Measurements from ENCODE around the gene UBE2L5. TPM values are rescaled to one million over a fixed set of nuclear protein-coding genes. Genes with fewer than 3 reads are reported as not detected.

The UBE2L5 gene
- total and polyA plus RNA-seq, 7 experiments from 2014 or later, result 0.14 TPM; not detected in 6

- ChIA-PET CTCF (interaction anchor here (0.6 to 5.8 kb wide), 3 partner anchors 19 to 263 kb away, joined by 3 to 56 read pairs (median 4); no protein-coding TSS in a partner anchor), POLR2A (interaction anchor here (1.0 to 10.4 kb wide), 6 partner anchors 10 to 224 kb away, joined by 3 to 281 read pairs (median 4); partner anchors contain the start of gene HMGB1)
- ATAC-seq, result no peak
- H3K27ac ChIP-seq (ENCODE audit: low read depth, low read length), result no peak overlapping the region
- peak overlapping the region; percentile 38 to 95 (median 87) for H3K27ac Mint-ChIP-seq
- no peaks in the 10 kb centered on the region for H3K9me3 ChIP-seq (ENCODE audit: control insufficient read depth in 2 of 3, low read length in 3 of 3)
- H3K36me3 Mint-ChIP-seq, result peaks cover 0 to 2% (median 0%) of the 10 kb centered on the region in 5 donors
- H3K4me3 Mint-ChIP-seq, result peak overlapping the region in 4 of 10 donors; percentile 5 to 15 (median 8)
- H3K4me3 ChIP-seq (ENCODE audit: low read length), result no peak overlapping the region
- no peak for DNase-seq
- H3K9me3 Mint-ChIP-seq, result peaks cover 0 to 1% (median 0%) of the 10 kb centered on the region in 11 donors
- no peaks in the 10 kb centered on the region for H3K27me3 Mint-ChIP-seq
- intact Hi-C loops (cut with micrococcal nuclease), result loop anchor here in 1 of 2 donors (10.0 kb wide), 1 partner anchor 772 kb away; the partner anchor contains the start of gene HSPH1
- no peaks in the 10 kb centered on the region for H3K36me3 ChIP-seq (ENCODE audit: control insufficient read depth in 2 of 3, insufficient read depth in 3 of 3, low read length in 3 of 3)
- H3K4me1 Mint-ChIP-seq, result peaks cover 30 to 83% (median 70%) of the 10 kb centered on the region in 7 donors
- no peaks in the 10 kb centered on the region for H3K27me3 ChIP-seq (ENCODE audit: control insufficient read depth in 2 of 2, insufficient read depth in 2 of 2, low read length in 2 of 2)
- peaks cover 23 to 54% of the 10 kb centered on the region in 2 donors for H3K4me1 ChIP-seq (ENCODE audit: control insufficient read depth in 2 of 2, insufficient read depth in 2 of 2, low read length in 2 of 2)
These were observed 29.6 kb upstream of the UBE2L5 start for GRCh38 chr13:30392681-30393045.

- intact Hi-C loops (cut with micrococcal nuclease), result loop anchor here (1.0 to 10.0 kb wide), 15 partner anchors 14 to 770 kb away; partner anchors contain the start of genes KATNAL1 (in 2 of the 2), USPL1 (in 2 of the 2), HSPH1 (in 1 of the 2) and UBE2L5 (in 1 of the 2)
- ChIA-PET POLR2A (interaction anchor here (0.7 to 10.4 kb wide), 20 partner anchors 11 to 544 kb away, joined by 3 to 281 read pairs (median 5); partner anchors contain the start of genes HMGB1, KATNAL1, UBE2L5 and UBL3), CTCF (interaction anchor here (0.7 to 5.8 kb wide), 5 partner anchors 9 to 21 kb away, joined by 3 to 56 read pairs (median 5); no protein-coding TSS in a partner anchor)
- peaks cover 19 to 63% (median 57%) of the 10 kb centered on the region in 7 donors for H3K4me1 Mint-ChIP-seq
- H3K36me3 Mint-ChIP-seq, result peaks cover 0 to 4% (median 0%) of the 10 kb centered on the region in 5 donors
- DNase-seq (peak in 7 of 9 donors; percentile 45 to 69 (median 62)), ATAC-seq (peak; percentile 83)
- no peaks in the 10 kb centered on the region for H3K27me3 Mint-ChIP-seq
- peaks cover 0 to 1% (median 0%) of the 10 kb centered on the region in 11 donors for H3K9me3 Mint-ChIP-seq
- Histone ChIP-seq H3K27ac (ENCODE audit: low read depth, low read length) (peak overlapping the region; percentile 78), H3K9me3 (ENCODE audit: control insufficient read depth in 2 of 3, low read length in 3 of 3) (no peaks in the 10 kb centered on the region), H3K27me3 (ENCODE audit: control insufficient read depth in 2 of 2, insufficient read depth in 2 of 2, low read length in 2 of 2) (no peaks in the 10 kb centered on the region), H3K4me1 (ENCODE audit: control insufficient read depth in 2 of 2, insufficient read depth in 2 of 2, low read length in 2 of 2) (peaks cover 16 to 35% of the 10 kb centered on the region in 2 donors), H3K4me3 (ENCODE audit: low read length) (peak overlapping the region; percentile 71), H3K36me3 (ENCODE audit: control insufficient read depth in 2 of 3, insufficient read depth in 3 of 3, low read length in 3 of 3) (no peaks in the 10 kb centered on the region)
- peak overlapping the region; percentile 90 to 97 (median 95) for H3K27ac Mint-ChIP-seq
- H3K4me3 Mint-ChIP-seq, result peak overlapping the region; percentile 83 to 97 (median 88)
These were observed 27.5 kb upstream of the UBE2L5 start for GRCh38 chr13:30394751-30395191.

GRCh38 chr13:30395192-30396158 lies 26.8 kb upstream of the UBE2L5 start:
- Histone ChIP-seq H3K27ac (ENCODE audit: low read depth, low read length) (peak overlapping the region; percentile 78), H3K9me3 (ENCODE audit: control insufficient read depth in 2 of 3, low read length in 3 of 3) (no peaks in the 10 kb centered on the region), H3K4me3 (ENCODE audit: low read length) (peak overlapping the region; percentile 71), H3K36me3 (ENCODE audit: control insufficient read depth in 2 of 3, insufficient read depth in 3 of 3, low read length in 3 of 3) (no peaks in the 10 kb centered on the region), H3K4me1 (ENCODE audit: control insufficient read depth in 2 of 2, insufficient read depth in 2 of 2, low read length in 2 of 2) (peaks cover 16 to 31% of the 10 kb centered on the region in 2 donors), H3K27me3 (ENCODE audit: control insufficient read depth in 2 of 2, insufficient read depth in 2 of 2, low read length in 2 of 2) (no peaks in the 10 kb centered on the region)
- H3K27ac Mint-ChIP-seq, result peak overlapping the region; percentile 90 to 97 (median 95)
- peaks cover 17 to 58% (median 54%) of the 10 kb centered on the region in 7 donors for H3K4me1 Mint-ChIP-seq
- CTCF ChIA-PET, result interaction anchor here (0.7 to 5.8 kb wide), 5 partner anchors 10 to 21 kb away, joined by 3 to 56 read pairs (median 5); no protein-coding TSS in a partner anchor
- intact Hi-C loops (cut with micrococcal nuclease), result loop anchor here (1.0 to 10.0 kb wide), 15 partner anchors 13 to 769 kb away; partner anchors contain the start of genes KATNAL1 (in 2 of the 2), USPL1 (in 2 of the 2), HSPH1 (in 1 of the 2) and UBE2L5 (in 1 of the 2)
- peaks cover 0 to 4% (median 0%) of the 10 kb centered on the region in 5 donors for H3K36me3 Mint-ChIP-seq
- H3K27me3 Mint-ChIP-seq, result no peaks in the 10 kb centered on the region
- peak overlapping the region; percentile 83 to 97 (median 88) for H3K4me3 Mint-ChIP-seq
- ATAC-seq, result peak; percentile 82
- POLR2A ChIA-PET, result interaction anchor here (0.7 to 10.4 kb wide), 16 partner anchors 10 to 545 kb away, joined by 3 to 281 read pairs (median 5); partner anchors contain the start of genes HMGB1, KATNAL1, UBE2L5 and UBL3
- DNase-seq, result peak; percentile 22 to 83 (median 71)
- peaks cover 0 to 1% (median 0%) of the 10 kb centered on the region in 11 donors for H3K9me3 Mint-ChIP-seq

GRCh38 chr13:30396434-30397075 lies 25.7 kb upstream of the UBE2L5 start:
- Mint-ChIP-seq H3K4me3 (peak overlapping the region in 3 of 10 donors; percentile 36 to 83 (median 57)), H3K4me1 (peaks cover 17 to 57% (median 52%) of the 10 kb centered on the region in 7 donors), H3K36me3 (peaks cover 0 to 6% (median 0%) of the 10 kb centered on the region in 5 donors), H3K27ac (peak overlapping the region in 6 of 9 donors; percentile 44 to 95 (median 85)), H3K9me3 (peaks cover 0 to 1% (median 0%) of the 10 kb centered on the region in 11 donors), H3K27me3 (no peaks in the 10 kb centered on the region)
- intact Hi-C loops (cut with micrococcal nuclease), result loop anchor here (5.0 to 10.0 kb wide), 3 partner anchors 89 to 768 kb away; partner anchors contain the start of genes HSPH1 (in 1 of the 2), KATNAL1 (in 1 of the 2) and UBL3 (in 1 of the 2)
- ATAC-seq, result no peak
- Histone ChIP-seq H3K36me3 (ENCODE audit: control insufficient read depth in 2 of 3, insufficient read depth in 3 of 3, low read length in 3 of 3) (no peaks in the 10 kb centered on the region), H3K27ac (ENCODE audit: low read depth, low read length) (no peak overlapping the region), H3K4me1 (ENCODE audit: control insufficient read depth in 2 of 2, insufficient read depth in 2 of 2, low read length in 2 of 2) (peaks cover 16 to 31% of the 10 kb centered on the region in 2 donors), H3K9me3 (ENCODE audit: control insufficient read depth in 2 of 3, low read length in 3 of 3) (no peaks in the 10 kb centered on the region), H3K27me3 (ENCODE audit: control insufficient read depth in 2 of 2, insufficient read depth in 2 of 2, low read length in 2 of 2) (no peaks in the 10 kb centered on the region), H3K4me3 (ENCODE audit: low read length) (no peak overlapping the region)
- POLR2A ChIA-PET, result interaction anchor here (0.7 to 10.4 kb wide), 7 partner anchors 9 to 68 kb away, joined by 3 to 281 read pairs (median 10); no protein-coding TSS in a partner anchor
- CTCF ChIA-PET, result interaction anchor here (5.8 kb wide), 1 partner anchor 22 kb away, joined by 56 read pairs; no protein-coding TSS in a partner anchor
- DNase-seq, result no peak

- Mint-ChIP-seq H3K4me3 (no peak overlapping the region), H3K4me1 (peaks cover 8 to 36% (median 31%) of the 10 kb centered on the region in 7 donors), H3K27me3 (peaks cover 0 to 2% (median 0%) of the 10 kb centered on the region in 5 donors), H3K9me3 (peaks cover 0 to 1% (median 0%) of the 10 kb centered on the region in 11 donors), H3K36me3 (peaks cover 0 to 6% (median 0%) of the 10 kb centered on the region in 5 donors), H3K27ac (peak overlapping the region in 1 of 9 donors; percentile 63)
- Histone ChIP-seq H3K27me3 (ENCODE audit: control insufficient read depth in 2 of 2, insufficient read depth in 2 of 2, low read length in 2 of 2) (no peaks in the 10 kb centered on the region), H3K27ac (ENCODE audit: low read depth, low read length) (no peak overlapping the region), H3K36me3 (ENCODE audit: control insufficient read depth in 2 of 3, insufficient read depth in 3 of 3, low read length in 3 of 3) (no peaks in the 10 kb centered on the region), H3K9me3 (ENCODE audit: control insufficient read depth in 2 of 3, low read length in 3 of 3) (no peaks in the 10 kb centered on the region), H3K4me1 (ENCODE audit: control insufficient read depth in 2 of 2, insufficient read depth in 2 of 2, low read length in 2 of 2) (peaks cover 15 to 16% of the 10 kb centered on the region in 2 donors), H3K4me3 (ENCODE audit: low read length) (no peak overlapping the region)
- no peak for ATAC-seq
- CTCF ChIA-PET, result no interaction called here
- POLR2A ChIA-PET, result no interaction called here
- intact Hi-C loops (cut with micrococcal nuclease), result loop anchor here (5.0 to 10.0 kb wide), 3 partner anchors 91 to 766 kb away; partner anchors contain the start of genes HSPH1 (in 1 of the 2), KATNAL1 (in 1 of the 2) and UBL3 (in 1 of the 2)
- DNase-seq, result no peak
These were observed 23.7 kb upstream of the UBE2L5 start for GRCh38 chr13:30398601-30399072.

Measured in naive thymus-derived CD4-positive, alpha-beta T cell (primary cell).